HL-60 (cell line): Measurements from ENCODE around the gene ZBTB7C.

ENCODE experiments used
- CTCF ChIP-seq: IDR thresholded peaks from one replicate; pipeline ENCODE4 v1.5.1; 2011; ENCODE audit warnings: low read length, control low read depth, inconsistent platforms; ENCODE audit not compliant: insufficient read depth
- TF ChIP-seq, protein P1 (sequence below): IDR thresholded peaks from 2 replicates; pipeline ENCODE4 v1.6.1; 2012; ENCODE audit warnings: low read depth; ENCODE audit not compliant: insufficient replicate concordance

- TF ChIP-seq CTCF, result no peak
- TF ChIP-seq, protein P1, sequence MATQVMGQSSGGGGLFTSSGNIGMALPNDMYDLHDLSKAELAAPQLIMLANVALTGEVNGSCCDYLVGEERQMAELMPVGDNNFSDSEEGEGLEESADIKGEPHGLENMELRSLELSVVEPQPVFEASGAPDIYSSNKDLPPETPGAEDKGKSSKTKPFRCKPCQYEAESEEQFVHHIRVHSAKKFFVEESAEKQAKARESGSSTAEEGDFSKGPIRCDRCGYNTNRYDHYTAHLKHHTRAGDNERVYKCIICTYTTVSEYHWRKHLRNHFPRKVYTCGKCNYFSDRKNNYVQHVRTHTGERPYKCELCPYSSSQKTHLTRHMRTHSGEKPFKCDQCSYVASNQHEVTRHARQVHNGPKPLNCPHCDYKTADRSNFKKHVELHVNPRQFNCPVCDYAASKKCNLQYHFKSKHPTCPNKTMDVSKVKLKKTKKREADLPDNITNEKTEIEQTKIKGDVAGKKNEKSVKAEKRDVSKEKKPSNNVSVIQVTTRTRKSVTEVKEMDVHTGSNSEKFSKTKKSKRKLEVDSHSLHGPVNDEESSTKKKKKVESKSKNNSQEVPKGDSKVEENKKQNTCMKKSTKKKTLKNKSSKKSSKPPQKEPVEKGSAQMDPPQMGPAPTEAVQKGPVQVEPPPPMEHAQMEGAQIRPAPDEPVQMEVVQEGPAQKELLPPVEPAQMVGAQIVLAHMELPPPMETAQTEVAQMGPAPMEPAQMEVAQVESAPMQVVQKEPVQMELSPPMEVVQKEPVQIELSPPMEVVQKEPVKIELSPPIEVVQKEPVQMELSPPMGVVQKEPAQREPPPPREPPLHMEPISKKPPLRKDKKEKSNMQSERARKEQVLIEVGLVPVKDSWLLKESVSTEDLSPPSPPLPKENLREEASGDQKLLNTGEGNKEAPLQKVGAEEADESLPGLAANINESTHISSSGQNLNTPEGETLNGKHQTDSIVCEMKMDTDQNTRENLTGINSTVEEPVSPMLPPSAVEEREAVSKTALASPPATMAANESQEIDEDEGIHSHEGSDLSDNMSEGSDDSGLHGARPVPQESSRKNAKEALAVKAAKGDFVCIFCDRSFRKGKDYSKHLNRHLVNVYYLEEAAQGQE, result no peak
Measured at GRCh38 chr18:47987388-47987699, 421.8 kb downstream of the ZBTB7C start.
